Vagina (tissue), 2 donors: Measurements from ENCODE around the gene DDX11.
"Not testable (repeated sequence)": the region's sequence is repeated elsewhere in the genome, so short reads cannot be mapped to it uniquely, and the experiment has no call there.

Experiments used
- CTCF ChIP-seq, 3 experiments: fragments of 450-650 bp in 2 of 3; fragments of 200-600 bp in 1 of 3; sonication (generic) in 1 of 3; IDR thresholded peaks; one replicate each; pipeline ENCODE4 v1.5.1; 2017 to 2019; ENCODE audit warnings: antibody characterized with exemption in 3 of 3, mild to moderate bottlenecking in 2 of 3, moderate library complexity in 2 of 3
- POLR2A ChIP-seq, 2 donors: fragments of 450-650 bp; IDR thresholded peaks; one replicate each; pipeline ENCODE4 v1.6.1; 2017; ENCODE audit warnings: antibody characterized with exemption in 2 of 2, mild to moderate bottlenecking in 2 of 2, moderate library complexity in 2 of 2
- POLR2AphosphoS5 ChIP-seq, 2 donors: sonication (generic); formaldehyde crosslinking; IDR thresholded peaks; one replicate each; pipeline ENCODE4 v1.9.0; 2017; ENCODE audit warnings: antibody characterized with exemption in 2 of 2, mild to moderate bottlenecking in 2 of 2, low read depth in 1 of 2; ENCODE audit not compliant: insufficient read depth in 1 of 2

GRCh38 chr12:31027006-31027405, 46.7 kb upstream of the DDX11 start:
- not testable (repeated sequence) for TF ChIP-seq POLR2A (IDR thresholded peaks at IDR 0.05); CTCF (IDR thresholded peaks at IDR 0.05); POLR2AphosphoS5 (IDR thresholded peaks at IDR 0.05; ENCODE audit: insufficient read depth in 1 of 2, low read depth in 1 of 2)
